Psoas muscle (tissue), 8 donors: Measurements from ENCODE around the gene S1PR1. TPM values are rescaled to one million over a fixed set of nuclear protein-coding genes. Genes with fewer than 3 reads are reported as not detected.
"Not testable (repeated sequence)": the region's sequence is repeated elsewhere in the genome, so short reads cannot be mapped to it uniquely, and the experiment has no call there.

Experiments
- ATAC-seq, 4 donors: fragments of 200-7000 bp; cut with Tn5 transposase; one replicate each; pipeline ENCODE4 v1.9.1; 2020; ENCODE audit warnings: moderate library complexity in 3 of 4, mild to moderate bottlenecking in 2 of 4
- DNase-seq, 2 donors: peaks; one replicate each; pipeline ENCODE4 v3.0.0-alpha.2; 2020
- H3K27ac ChIP-seq: fragments of 200-600 bp; one replicate; pipeline ENCODE4 v1.8.0; 2022
- H3K27me3 ChIP-seq, 3 donors: fragments of 200-600 bp in 1 of 3; one replicate each; pipeline versions ENCODE4 v1.6.1 to v1.8.0; 2013 to 2022; ENCODE audit warnings: low read length in 2 of 3, mild to moderate bottlenecking in 2 of 3, moderate library complexity in 1 of 3; ENCODE audit not compliant: insufficient read depth in 3 of 3
- H3K36me3 ChIP-seq, 2 donors: fragments of 200-600 bp in 1 of 2; one replicate each; pipeline versions ENCODE4 v1.6.1 to v1.8.0; 2013 to 2022; ENCODE audit warnings: low read depth in 1 of 2, mild to moderate bottlenecking in 1 of 2, moderate library complexity in 1 of 2; ENCODE audit not compliant: insufficient read depth in 1 of 2
- H3K4me1 ChIP-seq: fragments of 200-600 bp; one replicate; pipeline ENCODE4 v1.8.0; 2022
- H3K4me3 ChIP-seq: fragments of 200-600 bp; one replicate; pipeline ENCODE4 v1.8.0; 2022; ENCODE audit warnings: mild to moderate bottlenecking
- H3K9me3 ChIP-seq: fragments of 200-600 bp; one replicate; pipeline ENCODE4 v1.8.0; 2022
- CTCF ChIP-seq: fragments of 200-600 bp; IDR thresholded peaks from one replicate; pipeline ENCODE4 v1.8.0; 2022; ENCODE audit warnings: antibody characterized with exemption
- WGBS, 3 donors: extraction: QIAGEN DNeasy Blood & Tissue Kit; methylation state at CpG; one replicate each; pipeline versions ENCODE4 v1.1.6 to v1.1.7; 2013; 5-methylcytosine and 5-hydroxymethylcytosine counted together
- intact Hi-C, 2 donors: fragments of 100-400 bp; cut with DNase I; formaldehyde crosslinking; loops; one replicate each; pipeline versions ENCODE4 v1.11.0 to v1.14.2; 2022
- polyA plus RNA-seq, 3 donors: library from polyadenylated mRNA; stranded (reverse); fragments of 200-250 nt; gene quantifications; one replicate each; pipeline ENCODE4 v1.2.3, GENCODE V29; 2013
- total RNA-seq, 4 donors: library from RNA; stranded (reverse); fragmentation: NEBNext Ultra II Directional in 2 of 4; extraction: Animal tissue kit (Norgen Biotek cat#: 25700) in 2 of 4; gene quantifications; one replicate each; pipeline versions ENCODE4 v1.2.1 to v1.2.4, GENCODE V29; 2021 to 2023
- donor health status: healthy with polysubstance abuse.
- donor health status: DM: no; HTN: no; CAD: no; lungs with moderate emphysema.
- donor health status: Bipolar disorder and iron deficiency.
- donor health status: healthy.
- donor health status: DM: yes; HTN: yes; CAD: no.
- donor health status: DM: no; HTN: no; CAD: no.
- donor health status: DM: no; HTN: no; CAD: no.
- donor health status: DM: yes; HTN: yes; CAD: no.

S1PR1 gene
- total and polyA plus RNA-seq, 7 donors, result 21.9 to 35.7 (median 25.8) TPM

DNA sequence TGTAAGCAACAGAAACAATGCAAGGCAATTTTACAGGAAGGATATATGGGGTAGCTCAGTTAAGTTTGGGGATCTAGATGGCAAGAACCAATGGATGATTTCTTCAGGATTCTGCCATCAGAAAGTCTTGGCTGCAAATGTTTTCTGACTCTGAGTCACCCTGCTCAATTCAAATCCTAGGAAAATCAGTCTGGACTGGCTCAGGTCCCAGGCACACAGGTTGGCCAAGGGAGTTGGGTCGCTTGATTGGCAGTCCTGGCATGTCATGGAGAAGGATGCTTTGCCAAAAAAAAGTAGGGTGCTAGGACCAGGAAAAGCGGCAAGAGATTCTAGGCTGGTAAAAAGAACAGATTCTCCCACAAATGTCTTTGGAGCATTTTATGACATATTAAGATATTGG is 28.9 kb upstream of the S1PR1 start:
- ATAC-seq (no peak), DNase-seq (no peak)
- H3K9me3 ChIP-seq, result no peaks in the 10 kb centered on the region
- no peaks in the 10 kb centered on the region for H3K36me3 ChIP-seq
- no peak overlapping the region for H3K27ac ChIP-seq
- intact Hi-C loops, result no loop called here
- TF ChIP-seq CTCF, result no peak
- no peaks in the 10 kb centered on the region for H3K4me1 ChIP-seq
- H3K27me3 ChIP-seq, result no peaks in the 10 kb centered on the region
- WGBS, 3 donors, result 65 to 81% (median 69%) methylated on average over 2 of the region's 2 CpGs
- H3K4me3 ChIP-seq, result no peak overlapping the region

DNA sequence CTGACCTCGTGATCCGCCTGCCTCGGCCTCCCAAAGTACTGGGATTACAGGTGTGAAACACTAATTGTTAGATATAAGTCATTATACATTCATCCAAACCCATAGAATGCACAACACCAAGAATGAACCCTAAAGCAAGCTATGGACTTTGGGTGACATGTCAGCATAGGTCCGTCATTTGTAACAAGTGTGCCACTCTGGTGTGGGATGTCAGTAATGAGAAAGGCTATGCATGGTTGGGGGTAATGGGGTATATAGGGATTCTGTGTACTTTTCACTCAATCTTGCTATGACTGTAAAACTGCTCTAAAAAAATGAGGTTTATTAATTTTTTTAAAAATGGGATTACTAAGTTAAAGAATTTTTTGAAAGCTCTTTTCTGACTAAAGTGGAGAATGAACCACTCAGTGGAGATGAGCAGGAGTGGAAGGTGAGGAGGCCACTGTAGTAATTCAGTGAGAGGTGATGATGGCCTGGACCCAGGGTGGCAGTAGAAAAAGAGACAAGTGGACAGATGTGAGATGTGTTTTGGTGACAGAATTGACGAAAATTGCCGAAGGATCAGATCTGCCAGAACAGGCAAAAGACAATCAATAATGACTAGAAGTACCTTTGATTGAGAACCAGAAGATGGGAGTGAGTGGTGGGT is 21.3 kb upstream of the S1PR1 start:
- no peak for DNase-seq

DNA sequence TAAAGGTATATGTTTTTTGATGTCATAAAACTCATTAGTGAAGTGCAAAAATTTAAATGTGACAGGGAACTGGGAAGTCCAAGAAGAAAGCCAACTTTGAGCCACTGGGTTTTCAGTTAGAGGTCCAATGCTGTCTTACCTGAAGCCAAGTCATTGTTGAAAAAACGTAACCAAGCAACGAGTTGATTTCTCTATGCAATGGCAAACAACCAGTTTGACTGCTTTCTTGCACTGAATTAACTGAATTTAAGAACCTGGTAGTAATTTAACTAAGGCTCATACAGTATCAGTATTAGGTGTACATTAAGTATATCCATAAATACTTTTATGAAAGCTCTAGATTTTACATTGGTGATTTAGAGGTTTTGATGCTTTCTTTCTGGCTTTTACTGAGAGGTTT is 20.2 kb upstream of the S1PR1 start:
- Histone ChIP-seq H3K9me3 (no peaks in the 10 kb centered on the region), H3K27ac (no peak overlapping the region), H3K27me3 (no peaks in the 10 kb centered on the region), H3K4me3 (no peak overlapping the region), H3K4me1 (no peaks in the 10 kb centered on the region), H3K36me3 (no peaks in the 10 kb centered on the region)
- ATAC-seq (no peak), DNase-seq (no peak)
- TF ChIP-seq CTCF, result no peak
- intact Hi-C loops, result no loop called here
- 70 to 79% (median 71%) methylated on average over 2 of the region's 2 CpGs for WGBS, 3 donors

More for the DNA sequence above, 21.3 kb upstream of the S1PR1 start:
- no peak for TF ChIP-seq CTCF
- intact Hi-C loops, result no loop called here
- no peak for ATAC-seq
- no peaks in the 10 kb centered on the region for H3K4me1 ChIP-seq
- H3K9me3 ChIP-seq, result no peaks in the 10 kb centered on the region
- no peak overlapping the region for H3K27ac ChIP-seq
- no peaks in the 10 kb centered on the region for H3K27me3 ChIP-seq
- 92 to 93% (median 92%) methylated on average over 6 of the region's 6 CpGs for WGBS, 3 donors
- H3K4me3 ChIP-seq, result no peak overlapping the region
- no peaks in the 10 kb centered on the region for H3K36me3 ChIP-seq

DNA sequence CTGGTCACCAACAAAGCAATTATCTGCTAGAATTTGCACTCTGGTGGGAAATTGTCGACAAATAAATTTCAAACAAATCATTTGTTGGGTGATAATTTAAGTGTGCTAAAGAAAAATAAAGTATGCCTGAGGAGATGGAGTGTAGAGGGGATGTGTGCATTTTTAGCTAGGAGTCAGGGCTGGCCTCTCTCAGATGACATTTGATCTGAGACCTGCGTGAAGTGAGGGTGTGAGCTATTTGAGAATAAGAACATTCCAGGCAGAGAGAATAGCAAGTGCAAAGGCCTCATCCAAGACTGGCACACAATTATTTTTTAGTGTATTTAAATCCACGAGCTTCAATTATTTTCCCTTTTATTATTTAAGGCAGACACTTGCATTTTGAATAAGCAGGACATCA is 19.7 kb upstream of the S1PR1 start:
- 45 to 57% (median 47%) methylated on average over 3 of the region's 3 CpGs for WGBS, 3 donors
- intact Hi-C loops, result no loop called here
- no peaks in the 10 kb centered on the region for H3K4me1 ChIP-seq
- H3K27me3 ChIP-seq, result no peaks in the 10 kb centered on the region
- no peaks in the 10 kb centered on the region for H3K9me3 ChIP-seq
- TF ChIP-seq CTCF, result no peak
- H3K36me3 ChIP-seq, result no peaks in the 10 kb centered on the region
- no peak overlapping the region for H3K27ac ChIP-seq
- DNase-seq (no peak), ATAC-seq (no peak)
- no peak overlapping the region for H3K4me3 ChIP-seq

- H3K27me3 ChIP-seq, H3K27ac ChIP-seq, ATAC-seq, H3K4me3 ChIP-seq, H3K36me3 ChIP-seq, DNase-seq, intact Hi-C loops, H3K9me3 ChIP-seq, H3K4me1 ChIP-seq: not testable (repeated sequence)
- WGBS, 3 donors, result 92 to 96% (median 94%) methylated on average over 6 of the region's 6 CpGs
These were observed 17.9 kb upstream of the S1PR1 start for GRCh38 chr1:101218968-101219367.
